PC-9 (cell line): ENCODE results near the gene ADARB2.

Source experiments
- EZH2 ChIP-seq: fragments of 200-600 bp; sonication (generic); IDR thresholded peaks from 2 replicates; pipeline ENCODE4 v1.8.0; 2017; ENCODE audit warnings: antibody characterized with exemption, low read depth
- TF ChIP-seq, protein P1 (sequence below): fragments of 200-600 bp; sonication (generic); conservative IDR thresholded peaks from 2 replicates; pipeline ENCODE4 v1.6.1; 2017; ENCODE audit warnings: mixed run types, antibody characterized with exemption, mild to moderate bottlenecking, moderate library complexity

DNA sequence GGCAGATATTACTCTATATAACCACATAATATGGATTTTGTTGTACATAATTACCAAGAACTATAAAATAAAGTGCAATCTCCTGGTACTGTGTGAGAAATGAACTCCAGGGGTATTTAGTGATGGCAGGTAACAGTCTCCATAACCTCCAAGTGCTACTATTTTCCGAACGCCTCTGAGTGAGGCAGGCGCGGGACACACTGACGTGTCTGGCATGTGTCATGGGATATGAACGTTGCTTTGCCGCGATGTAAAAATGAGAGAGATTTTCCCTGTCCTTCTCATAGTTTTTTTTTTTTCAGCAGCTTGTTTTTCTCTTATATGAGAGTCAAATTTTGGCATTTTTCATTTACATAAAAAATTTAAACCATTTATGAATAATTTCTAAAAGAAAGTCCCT lies 3.6 kb downstream of the ADARB2 start:
- TF ChIP-seq, protein P1, sequence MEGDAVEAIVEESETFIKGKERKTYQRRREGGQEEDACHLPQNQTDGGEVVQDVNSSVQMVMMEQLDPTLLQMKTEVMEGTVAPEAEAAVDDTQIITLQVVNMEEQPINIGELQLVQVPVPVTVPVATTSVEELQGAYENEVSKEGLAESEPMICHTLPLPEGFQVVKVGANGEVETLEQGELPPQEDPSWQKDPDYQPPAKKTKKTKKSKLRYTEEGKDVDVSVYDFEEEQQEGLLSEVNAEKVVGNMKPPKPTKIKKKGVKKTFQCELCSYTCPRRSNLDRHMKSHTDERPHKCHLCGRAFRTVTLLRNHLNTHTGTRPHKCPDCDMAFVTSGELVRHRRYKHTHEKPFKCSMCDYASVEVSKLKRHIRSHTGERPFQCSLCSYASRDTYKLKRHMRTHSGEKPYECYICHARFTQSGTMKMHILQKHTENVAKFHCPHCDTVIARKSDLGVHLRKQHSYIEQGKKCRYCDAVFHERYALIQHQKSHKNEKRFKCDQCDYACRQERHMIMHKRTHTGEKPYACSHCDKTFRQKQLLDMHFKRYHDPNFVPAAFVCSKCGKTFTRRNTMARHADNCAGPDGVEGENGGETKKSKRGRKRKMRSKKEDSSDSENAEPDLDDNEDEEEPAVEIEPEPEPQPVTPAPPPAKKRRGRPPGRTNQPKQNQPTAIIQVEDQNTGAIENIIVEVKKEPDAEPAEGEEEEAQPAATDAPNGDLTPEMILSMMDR: no peak
- TF ChIP-seq EZH2: no peak
